Retinal pigment epithelial cell (primary cell): ENCODE results near the gene RASD2.

Experiments
- DNase-seq: peaks from one replicate; pipeline ENCODE4 v3.0.0-alpha.2; 2010; ENCODE audit warnings: low read depth
- H3K4me3 ChIP-seq: 2 replicates; pipeline ENCODE4 v1.5.1; 2011; ENCODE audit warnings: mild to moderate bottlenecking, low read length, control low read depth, moderate library complexity
- CTCF ChIP-seq: conservative IDR thresholded peaks from 2 replicates; pipeline ENCODE4 v1.5.1; 2011; ENCODE audit warnings: low read depth, low read length, control low read depth, inconsistent platforms

Gene RASD2

GRCh38 chr22:35547987-35548721 is 7.5 kb downstream of the RASD2 start:
- H3K4me3 ChIP-seq: no peak overlapping the region
- TF ChIP-seq CTCF: peak; percentile 36
- DNase-seq: no peak

- TF ChIP-seq CTCF: no peak
- DNase-seq: no peak
- H3K4me3 ChIP-seq: no peak overlapping the region
Observed at GRCh38 chr22:35548722-35549112, 8.1 kb downstream of the RASD2 start.

- no peak for TF ChIP-seq CTCF
- peak; percentile 49 for DNase-seq
- H3K4me3 ChIP-seq: no peak overlapping the region
Observed at GRCh38 chr22:35549328-35549727, 8.7 kb downstream of the RASD2 start.

GRCh38 chr22:35551549-35552177 is 11.0 kb downstream of the RASD2 start:
- no peak overlapping the region for H3K4me3 ChIP-seq
- no peak for TF ChIP-seq CTCF
- no peak for DNase-seq

- no peak overlapping the region for H3K4me3 ChIP-seq
- DNase-seq: no peak
- TF ChIP-seq CTCF: no peak
Observed at GRCh38 chr22:35552196-35552842, 11.7 kb downstream of the RASD2 start.

- TF ChIP-seq CTCF: no peak
- H3K4me3 ChIP-seq: no peak overlapping the region
- DNase-seq: no peak
Observed at GRCh38 chr22:35552846-35553245, 12.2 kb downstream of the RASD2 start.
